Stimulated activated CD8-positive, alpha-beta memory T cell treated with anti-CD3 and anti-CD28 coated beads, Interleukin-7, amount 100 ng/mL, for 24 hours (primary cell): ENCODE data around the gene SPSB3.

Source experiments
- DNase-seq: peaks from one replicate; pipeline ENCODE4 v3.0.0-alpha.2; 2020; ENCODE audit warnings: low read depth

SPSB3 gene

DNA sequence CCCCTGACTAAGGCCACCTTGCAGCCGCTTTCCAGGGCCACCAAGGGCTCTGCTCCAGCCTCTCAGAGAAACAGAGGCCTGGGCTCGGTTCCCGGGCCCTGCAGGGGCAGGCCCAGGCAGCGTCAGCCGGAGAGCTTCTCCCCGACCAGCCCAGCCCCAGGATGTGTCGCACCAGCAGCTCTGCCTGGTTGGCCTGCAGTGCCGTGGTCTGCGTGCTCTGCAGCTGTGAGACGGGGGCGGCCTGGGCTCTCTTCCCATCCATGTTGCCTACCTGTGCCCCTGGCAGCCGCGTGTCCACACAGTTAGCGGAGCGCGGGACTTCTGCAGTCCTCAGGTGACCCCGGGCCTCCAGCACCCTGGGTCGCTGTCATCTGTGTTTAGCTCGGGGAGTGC lies 6.3 kb upstream of the SPSB3 start:
- DNase-seq = no peak

DNA sequence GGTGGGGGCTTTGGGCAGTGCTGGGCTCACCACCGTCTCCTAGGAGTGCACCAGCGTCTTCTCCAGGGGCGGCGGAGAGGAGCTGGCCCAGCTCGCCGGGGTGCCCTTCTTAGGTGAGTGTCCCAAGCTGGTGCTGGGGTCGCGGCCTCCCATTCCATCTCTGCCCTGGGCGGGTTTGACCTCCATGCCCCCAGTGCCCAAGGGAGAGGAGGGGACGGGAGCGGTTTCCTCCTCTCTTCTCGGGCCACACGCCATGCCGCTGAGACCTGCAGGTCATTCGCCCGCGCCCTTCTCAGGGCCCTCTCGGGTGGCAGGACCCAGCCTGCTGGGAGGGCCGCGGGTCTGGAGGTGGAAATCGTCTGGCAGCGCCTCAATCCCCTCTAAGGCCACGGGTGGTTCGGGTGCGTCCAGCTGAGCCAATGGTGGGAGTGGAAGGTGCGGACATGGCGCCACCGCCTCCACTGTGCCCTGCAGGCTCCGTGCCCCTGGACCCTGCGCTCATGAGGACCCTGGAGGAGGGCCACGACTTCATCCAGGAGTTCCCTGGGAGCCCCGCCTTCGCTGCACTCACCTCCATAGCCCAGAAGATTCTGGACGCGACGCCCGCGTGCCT lies 5.8 kb upstream of the SPSB3 start:
- DNase-seq = no peak

DNA sequence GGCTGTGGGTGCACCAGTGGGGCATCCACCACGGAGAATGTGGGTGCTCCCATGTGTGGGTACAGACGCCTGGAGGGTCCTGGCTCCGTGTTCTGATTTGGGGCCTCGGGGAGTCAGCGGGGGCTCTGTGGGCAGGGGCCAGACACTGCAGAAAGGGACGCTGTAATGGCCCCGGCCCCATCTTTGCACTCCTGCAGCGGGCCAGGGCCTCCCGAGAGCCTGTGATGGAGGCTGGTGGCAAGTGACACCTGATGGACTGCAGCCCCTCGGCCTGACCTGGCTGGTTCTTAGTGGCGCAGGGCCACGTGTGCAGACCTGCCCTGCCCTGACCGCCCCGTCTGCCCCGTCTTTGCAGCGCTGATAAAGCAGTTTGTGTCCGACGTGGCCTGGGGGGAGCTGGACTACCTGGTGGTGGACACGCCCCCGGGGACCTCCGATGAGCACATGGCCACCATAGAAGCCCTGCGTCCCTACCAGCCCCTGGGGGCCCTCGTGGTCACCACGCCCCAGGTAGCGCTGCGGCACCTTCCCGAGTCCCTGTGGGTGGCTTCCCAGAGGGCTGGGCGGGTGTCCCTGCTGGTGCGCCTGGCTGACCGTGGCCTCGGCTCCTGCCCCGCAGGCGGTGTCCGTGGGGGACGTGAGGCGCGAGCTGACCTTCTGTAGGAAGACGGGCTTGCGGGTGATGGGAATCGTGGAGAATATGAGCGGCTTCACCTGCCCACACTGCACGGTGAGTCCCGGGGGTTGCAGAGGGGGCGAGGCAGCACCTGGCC lies 5.1 kb upstream of the SPSB3 start:
- no peak for DNase-seq

DNA sequence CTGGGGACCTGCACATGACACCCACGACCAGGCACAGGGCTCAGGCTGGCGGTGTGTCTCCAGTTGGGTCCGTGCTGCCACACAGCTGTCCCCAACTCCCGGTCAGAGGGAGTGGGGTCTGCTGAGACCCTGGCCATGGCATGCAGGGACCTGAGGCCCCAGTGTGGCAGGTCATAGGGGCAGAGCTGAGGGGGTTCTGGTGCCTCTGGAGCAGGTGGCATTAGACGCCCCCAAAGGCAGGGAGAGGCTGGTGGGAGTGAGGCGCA lies 4.6 kb upstream of the SPSB3 start:
- no peak for DNase-seq

DNA sequence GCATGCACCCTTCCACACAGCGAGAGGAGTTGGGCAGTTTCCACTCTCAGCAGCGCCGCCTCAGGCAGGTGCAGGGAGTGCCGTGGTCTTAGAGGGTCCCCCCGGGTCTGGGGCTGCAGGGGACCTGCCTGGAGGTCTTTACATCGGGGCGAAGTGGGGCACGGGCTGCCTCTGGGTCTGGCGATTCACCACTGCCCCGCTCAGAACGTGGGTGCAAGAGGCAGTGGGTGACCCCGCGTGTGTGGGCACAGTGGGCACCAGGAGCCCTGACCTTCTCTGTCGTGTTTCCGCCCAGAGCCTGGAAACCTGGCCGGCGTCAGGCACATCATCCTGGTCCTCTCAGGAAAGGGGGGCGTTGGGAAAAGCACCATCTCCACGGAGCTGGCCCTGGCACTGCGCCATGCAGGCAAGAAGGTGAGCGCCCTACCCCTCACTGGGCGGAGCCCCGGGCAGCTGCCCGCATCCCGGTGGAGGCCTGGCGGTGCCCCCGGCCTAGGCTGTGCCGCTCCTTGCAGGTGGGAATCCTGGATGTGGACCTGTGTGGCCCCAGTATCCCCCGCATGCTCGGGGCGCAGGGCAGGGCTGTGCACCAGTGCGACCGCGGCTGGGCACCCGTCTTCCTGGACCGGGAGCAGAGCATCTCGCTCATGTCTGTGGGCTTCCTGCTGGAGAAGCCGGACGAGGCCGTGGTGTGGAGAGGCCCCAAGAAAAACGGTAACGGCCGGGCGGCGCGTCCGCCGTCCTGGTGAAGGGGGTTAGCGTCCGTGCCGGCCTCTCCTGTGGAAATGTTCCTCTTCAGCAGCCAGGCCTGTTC lies 4.1 kb upstream of the SPSB3 start:
- DNase-seq = no peak

DNA sequence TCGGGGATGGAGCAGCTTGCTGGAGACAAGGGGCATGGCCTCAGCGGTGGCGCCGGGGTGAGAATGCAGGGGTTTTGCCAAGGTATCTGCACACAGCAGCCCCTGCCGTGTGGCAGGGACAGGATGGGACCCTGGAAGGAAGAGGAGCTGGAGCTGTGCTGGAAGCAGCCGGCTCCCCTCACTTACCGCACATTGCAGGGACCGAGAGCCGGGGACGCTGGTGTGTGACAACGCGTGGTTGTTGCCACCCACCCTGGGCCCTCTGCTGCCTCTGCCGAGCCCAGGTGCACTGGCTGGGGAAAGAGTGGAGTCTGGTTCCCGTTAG lies 3.4 kb upstream of the SPSB3 start:
- DNase-seq = no peak

DNA sequence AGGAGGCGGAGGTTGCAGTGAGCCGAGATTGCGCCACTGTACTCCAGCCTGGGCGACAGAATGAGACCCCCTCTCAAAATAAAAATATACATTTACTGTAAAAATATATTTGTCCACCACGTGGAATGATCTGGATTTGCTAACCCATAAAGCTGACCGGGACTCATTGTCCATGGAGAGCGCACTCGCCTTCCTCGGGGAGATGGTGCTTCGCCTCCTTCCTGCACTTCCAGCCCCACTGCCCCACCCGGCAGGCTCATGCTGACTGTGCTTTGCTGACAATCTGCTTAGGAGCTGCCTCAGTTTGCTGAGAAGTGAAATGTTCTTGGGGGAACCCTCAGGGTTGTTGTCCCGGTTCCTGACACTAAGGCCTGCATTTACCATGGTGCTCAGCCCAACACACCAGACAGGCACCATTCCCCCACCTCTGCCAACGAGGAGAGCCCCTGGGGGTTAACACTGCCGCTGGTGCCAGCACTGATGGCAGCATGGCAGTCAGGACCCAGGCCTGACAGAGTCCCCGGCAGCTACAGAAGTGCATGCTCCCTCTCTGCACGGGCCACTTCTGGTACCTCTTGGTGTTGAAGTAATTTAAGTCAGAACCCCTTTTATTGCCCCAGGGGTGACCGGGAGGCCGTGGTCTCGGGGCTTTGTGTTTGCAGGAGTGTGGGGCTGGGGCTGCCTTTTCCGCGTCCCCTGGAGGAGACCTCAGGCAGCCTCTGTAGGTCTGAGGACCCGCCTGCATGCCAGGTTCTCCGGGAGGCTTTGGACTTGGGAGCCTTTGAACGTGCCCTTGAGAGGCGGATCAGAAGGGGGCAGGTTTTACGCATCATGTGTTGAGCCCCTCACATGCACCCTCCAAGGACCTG lies 2.8 kb upstream of the SPSB3 start:
- DNase-seq = no peak

DNA sequence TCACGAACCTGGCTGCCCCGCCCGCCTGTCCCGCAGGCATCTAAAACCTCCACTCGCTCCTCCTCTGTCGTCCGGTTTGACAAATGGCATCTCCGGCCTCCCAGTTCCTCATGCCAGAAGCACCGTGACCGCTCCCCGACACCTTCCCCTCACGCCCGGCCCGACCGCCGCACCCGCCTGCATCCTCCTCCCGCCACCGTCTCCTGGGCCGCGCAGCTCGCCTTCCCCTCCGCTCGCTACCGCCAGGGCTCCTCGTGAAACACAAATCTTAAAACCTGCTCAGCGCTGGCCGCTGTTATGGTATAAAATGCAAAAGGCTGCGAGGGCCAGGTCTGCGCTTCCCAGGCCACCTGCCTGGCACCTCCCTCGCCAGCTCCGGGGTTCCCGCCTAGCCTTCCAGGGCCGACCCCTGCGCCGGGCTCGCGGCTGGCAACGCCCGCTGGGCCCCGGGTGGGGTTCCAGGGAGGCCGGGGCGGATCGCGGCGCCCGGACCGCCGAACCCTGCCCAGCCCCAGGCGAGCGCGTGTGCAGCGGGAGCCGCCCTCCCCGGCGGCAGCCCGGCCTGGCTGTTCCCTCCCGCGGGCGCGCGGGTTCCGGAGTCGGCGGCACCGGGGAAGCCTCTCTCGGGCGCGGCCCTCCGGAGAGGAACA lies 488 bp downstream of the SPSB3 start:
- DNase-seq = no peak

DNA sequence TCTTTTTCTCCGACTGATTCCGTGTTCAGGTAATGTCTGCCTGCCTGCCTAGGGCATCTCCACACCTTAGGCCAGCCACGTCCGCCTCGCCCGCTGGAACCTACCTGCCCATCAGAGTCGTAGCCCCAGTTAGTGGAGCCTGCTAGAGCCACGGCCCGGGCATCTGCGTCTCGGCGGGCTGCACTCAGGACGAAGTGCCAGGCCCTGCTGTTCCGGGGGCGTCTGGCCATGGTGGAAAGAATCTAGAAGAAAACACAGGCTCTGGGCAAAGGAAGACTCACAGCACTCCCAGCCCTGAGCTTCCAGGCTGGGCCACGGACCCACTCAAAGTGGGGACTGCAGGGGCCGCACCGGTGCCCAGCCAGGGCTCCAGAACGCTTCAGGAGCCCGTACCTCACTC lies 1.1 kb downstream of the SPSB3 start:
- DNase-seq = no peak

DNA sequence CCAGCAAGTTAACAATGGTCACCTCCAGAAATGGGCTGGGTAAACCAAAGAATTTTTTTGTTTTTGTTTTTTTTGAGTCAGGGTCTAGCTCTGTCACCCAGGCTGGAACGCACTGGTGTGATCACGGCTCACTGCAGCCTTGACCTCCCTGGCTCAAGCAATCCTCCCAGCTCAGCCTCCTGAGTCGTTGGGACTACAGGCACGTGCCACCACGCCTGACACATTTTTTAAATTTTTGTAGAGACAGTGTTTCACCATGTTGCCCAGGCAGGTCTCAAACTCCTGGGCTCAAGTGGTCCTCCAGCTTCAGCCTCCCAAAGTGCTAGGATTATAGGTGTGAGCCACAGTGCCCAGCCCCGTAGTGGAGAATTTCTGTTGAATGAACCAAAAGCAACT lies 1.7 kb downstream of the SPSB3 start:
- DNase-seq = no peak

DNA sequence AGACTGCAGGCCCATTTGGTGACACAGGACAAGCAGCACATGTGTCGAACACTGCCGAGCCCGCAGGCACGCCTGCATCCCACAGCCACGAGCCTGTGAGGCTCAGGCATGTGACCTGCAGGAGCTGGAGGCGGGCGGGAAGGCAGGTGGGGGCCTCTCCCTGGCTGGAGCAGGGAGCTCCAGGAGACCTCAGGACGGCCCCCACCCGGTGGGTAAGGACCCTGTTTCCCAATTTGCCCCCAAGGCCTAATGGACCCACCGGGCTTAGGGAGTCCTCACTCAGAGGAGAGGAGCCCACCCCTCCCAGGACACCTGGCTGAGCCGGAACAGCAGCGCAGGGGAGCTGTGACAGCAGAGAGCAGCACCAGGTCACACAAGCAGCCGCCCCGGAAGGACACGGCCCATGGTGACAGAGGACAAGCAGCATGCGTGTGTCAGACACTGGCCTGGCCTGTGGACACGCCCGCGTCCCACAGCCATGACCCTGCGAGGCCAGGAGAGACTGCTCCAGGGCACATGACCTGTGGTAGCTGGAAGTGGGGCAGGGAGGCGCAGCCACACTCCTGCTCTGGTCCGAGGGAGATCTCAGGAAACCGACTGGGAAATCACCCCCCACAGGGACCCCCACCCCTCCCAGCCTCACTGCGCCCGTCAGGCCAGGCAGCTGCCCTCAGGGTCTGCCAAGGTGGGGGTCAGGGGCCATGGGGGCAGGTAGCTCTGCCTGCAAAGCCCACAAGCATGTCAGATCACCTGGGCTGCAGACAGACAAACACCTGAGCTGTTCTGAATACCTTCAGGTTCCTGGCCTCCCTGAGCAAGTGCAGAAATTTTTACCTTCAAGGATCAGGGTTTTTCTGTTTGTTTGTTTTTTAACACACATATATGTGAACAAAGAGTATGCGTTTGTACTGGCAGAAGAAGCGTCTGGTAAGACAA lies 2.4 kb downstream of the SPSB3 start:
- DNase-seq = no peak

DNA sequence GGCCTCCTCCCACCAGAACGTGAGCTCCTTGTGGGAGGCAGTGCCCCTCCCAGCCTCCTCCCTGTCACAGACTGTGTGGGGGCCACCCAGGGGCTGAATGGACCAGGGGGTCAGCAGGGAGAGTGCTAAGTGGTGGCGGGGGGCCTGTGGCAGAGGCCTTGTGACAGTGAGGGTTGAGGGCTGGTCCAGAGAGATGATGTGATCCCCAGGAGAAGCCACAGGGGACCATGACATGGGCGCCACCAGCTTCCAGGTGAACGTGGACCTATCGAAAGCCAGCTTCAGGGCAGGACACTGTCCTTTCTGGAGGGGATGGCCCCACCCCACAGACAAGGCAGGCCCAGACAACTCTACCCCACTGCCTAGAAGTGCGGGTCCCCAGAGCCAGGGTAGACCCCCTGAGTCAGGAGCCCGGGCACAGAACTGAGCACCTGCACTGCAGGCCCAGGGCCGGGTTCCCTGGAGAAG lies 3.1 kb downstream of the SPSB3 start:
- no peak for DNase-seq

DNA sequence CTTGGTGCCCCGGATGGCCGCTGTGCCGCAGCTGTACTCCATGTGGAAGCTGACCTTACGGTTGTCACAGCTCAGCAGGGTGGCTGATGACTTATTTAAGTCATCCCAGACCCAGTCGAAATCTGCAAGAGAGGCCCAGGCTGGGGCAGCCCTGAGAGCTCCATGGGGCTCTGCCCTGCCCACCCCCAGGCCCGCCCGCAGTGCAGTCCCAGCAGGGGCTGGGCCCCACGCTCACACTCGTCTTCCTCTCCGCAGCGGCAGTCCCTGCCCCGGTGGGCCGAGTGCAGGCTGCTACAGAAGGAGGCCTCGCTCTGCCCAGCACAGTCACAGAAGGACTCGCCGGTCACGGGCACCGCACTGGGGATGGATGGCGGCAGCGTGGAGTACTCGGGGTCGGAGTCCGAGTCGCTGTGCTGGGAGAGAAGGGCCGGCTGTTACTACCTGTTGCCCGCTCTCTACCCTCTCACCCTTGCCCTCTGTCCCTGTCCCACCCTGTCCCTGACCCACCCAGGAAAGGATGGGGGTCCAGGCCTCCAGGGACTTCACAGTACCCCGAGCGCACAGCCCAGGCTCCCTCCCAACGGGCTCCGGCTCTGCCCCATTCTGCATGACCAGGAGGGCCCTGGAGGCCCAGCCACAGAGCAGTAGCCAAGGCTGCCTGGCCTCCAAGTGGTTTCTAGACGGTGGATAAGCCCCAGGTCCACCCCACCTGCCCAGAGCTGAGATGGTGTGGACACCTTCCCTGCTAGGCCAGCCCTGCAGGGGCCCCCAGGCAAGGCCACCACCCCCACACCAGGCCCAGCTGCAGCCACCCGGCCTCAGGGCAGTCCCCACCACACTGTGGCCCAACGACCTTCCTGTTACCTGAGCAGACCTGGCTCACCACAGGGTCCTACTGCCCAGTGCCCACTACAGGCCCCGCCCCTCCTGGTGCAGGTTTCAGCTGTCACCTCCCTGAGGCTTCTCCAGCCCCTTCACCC lies 3.9 kb downstream of the SPSB3 start:
- DNase-seq = no peak

DNA sequence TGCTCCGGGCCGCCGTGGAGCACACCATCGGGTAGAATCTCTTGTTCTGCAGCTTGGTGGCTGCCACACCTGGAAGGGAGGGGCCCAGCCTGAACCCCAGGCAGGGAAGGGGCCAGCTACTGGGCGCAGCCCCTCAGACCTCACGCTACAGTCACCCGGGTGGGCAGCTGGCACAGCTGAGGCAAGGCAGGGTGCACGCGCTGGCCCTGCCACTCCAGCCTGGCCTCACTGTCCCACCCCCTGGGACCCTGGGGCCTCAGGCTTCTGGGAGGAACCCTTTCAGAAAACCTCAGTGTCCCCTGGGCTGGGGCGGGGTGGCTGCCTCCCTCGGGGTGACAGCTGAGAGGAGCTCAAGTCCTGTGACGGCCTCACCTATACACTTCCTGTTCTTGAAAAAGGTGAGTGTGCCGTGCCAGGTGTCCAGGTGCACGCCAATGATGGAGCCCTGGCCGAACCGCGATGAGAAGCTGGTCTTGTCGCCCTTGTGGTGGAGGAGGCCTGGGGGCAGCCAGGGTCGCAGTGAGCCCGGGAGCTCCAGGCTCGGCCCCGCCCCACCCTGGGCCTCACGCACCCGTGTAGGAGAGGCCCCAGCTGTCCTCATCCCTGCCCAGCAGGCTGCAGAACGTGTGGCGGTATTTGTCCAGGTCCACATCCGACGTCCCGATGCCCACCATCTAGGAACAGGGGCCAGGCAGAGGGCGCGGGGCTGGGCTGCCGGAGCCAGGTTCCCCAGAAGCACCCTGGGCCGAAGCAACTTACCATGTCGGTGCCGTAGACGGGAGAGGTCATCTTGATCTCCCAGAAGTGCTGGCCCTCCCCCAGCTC lies 4.8 kb downstream of the SPSB3 start:
- DNase-seq = no peak

DNA sequence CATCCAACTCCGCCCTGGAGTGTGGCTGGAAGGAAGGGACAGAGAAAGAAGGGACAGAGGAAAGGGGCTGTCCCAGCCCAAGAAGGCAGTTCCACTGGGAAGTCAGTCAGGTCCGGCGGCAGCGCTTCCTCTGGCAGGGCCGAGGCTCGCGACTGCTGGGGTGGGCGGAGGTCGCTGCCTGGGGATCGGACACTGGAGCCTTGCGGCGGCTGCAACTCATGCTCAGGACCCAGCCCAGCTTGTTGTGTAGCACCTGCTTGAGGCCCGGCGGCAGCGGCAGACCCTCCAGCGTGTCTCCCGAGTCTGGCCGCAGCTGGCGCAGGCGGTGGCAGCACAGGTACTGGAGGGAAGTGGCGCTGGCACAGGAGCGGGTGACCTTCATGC lies 5.4 kb downstream of the SPSB3 start:
- no peak for DNase-seq

DNA sequence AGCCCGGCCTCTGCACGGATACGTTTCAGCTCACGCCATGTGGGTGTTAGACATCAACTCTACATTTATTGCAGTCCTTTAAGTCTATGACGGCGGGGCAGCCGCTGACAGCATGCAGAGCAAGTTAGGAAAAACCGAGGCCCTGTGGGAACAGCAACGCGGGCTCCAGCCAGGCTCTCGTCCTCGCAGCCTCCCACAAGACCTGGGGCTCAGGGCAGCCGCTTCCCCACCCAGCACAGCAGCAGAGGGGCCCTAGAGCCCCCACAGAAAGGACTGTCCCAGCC lies 5.8 kb downstream of the SPSB3 start:
- no peak for DNase-seq

DNA sequence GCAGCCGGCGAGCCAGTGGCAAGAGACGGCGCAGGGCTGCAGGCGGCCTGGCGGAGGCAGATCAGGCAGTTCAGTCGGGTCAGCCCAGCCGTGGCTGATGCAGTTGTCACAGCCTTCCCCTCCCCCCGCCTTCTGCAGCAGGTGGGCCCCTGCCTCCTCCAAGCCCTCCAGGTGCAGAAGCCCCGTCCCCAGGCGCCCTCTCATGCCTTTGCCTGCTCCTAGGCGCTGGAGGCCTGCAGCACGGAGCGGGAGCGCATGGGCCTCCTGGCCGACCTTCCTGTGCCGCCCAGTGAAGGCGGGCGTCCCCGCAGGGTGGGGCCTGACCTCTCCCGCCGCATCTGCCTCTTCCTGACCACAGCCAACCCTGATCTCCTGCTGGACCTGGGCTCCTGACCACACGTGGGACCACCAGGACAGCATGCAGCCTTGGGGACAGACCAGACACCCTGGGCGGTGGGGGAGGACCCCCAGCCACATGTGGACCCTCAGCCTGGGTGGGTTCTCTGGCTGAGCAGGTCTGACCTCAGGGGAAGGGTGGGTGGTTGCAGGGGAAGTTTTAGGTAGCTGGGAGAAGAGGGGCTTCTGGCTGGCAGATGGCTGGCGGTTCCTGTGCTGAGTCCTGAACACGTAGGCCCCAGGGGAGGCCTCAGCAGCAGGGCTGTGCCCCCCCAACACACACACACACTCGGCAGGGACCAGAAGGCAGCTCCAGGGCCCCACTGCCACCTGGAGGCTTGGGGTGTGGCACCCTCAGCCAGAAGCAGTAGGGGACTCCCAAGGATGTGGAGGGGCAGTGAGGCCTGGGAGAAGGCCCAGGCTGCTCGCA lies 6.3 kb downstream of the SPSB3 start:
- DNase-seq = no peak
